Islet precursor cell (in vitro differentiated cells): Measurements from ENCODE around the gene CERK.
A peak's percentile ranks its signal among the peaks of the same experiment; 100 is the strongest.

Source experiments
- DNase-seq: peaks from one replicate; pipeline ENCODE4 v3.0.0-alpha.2; 2018

The CERK gene

DNA sequence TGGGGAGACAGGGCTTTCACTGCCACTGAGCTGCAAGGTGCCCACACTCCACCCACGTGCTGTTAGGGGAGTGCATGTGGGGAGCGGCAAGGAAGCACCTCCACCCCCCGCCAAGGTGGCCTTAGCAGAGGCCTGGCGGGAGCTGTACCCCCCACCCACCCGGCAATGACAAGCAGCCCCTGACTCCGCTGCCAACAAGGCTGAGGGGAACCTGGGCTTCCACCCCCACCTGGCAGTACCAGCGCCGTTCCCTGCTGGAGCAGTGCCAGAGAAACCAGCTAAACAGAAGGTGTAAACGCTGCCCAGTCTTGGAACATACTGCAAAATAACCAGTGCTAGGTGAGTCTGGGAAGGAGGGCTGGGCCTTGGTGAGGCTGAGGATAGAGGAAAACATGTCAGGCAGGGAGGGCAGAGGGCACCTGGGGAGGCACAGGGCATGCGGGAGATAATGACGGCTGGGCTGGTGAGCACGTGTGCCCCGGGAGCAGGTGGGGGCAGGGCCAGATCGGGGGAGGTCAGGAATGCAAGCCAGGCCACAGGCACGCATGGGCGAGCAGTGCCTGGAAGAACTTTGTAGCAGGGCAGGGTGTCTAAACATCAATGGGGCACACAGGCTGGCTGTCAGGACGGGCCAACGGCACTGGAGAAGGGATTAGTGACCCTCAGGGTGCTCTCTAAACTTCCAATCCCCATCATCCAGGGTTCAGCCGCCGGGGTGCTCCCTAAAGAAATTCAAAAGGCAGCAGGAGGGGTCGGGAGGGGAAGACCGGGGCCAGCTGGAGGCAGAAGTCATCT is 6.6 kb downstream of the CERK start:
- peak; percentile 80 for DNase-seq

DNA sequence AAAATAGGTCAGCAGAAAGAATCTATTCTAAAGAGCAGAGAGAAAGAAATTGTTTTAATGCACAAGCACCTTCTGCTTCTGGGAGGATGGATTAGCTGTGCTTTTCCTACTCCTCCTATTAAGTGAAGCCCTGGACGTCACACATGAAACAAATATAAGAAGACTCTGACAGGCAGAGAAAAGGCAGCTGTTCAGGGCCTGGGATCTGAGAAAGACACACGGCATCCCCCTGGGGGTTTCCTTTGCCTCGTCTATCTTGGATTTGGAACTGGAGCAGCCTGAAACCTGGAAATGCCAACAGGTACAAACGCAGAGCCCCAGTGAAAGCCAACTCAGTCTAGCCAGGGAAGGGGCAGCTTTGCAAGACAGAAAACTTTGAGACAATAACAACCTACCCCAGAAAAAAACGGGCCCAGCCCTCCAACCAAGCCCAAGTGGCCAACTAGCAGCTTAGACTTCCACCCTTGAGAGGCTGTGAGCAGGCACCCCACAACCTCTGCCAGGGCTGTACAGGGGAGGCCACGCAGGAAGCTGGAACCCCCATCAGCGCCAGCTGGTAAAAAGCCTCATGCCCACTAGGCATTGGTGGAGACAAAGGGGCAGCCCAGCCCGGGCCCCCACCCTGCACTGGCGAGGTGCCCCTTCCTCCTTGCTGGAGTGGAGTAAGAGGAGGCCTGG is 7.3 kb downstream of the CERK start:
- DNase-seq = no peak

DNA sequence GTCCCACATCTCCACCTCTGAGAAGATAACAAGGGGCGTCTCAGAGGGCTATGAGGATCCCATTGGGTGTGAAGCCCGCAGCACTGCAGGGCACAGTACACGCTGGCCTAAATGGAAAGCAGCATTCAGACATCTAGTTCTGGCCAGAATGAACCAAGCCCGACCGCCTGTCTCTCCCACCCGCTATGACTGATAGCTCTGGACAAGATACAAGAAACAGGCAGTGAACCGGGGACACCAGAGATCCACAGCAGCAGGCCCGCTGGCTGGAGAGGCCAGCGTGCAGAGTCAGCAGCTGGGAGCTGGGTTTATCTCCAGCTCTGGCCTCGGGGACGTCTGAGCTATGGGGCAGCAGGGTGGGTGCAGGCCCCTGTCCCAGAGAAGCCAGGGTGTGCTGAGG is 9.6 kb downstream of the CERK start:
- DNase-seq = no peak

DNA sequence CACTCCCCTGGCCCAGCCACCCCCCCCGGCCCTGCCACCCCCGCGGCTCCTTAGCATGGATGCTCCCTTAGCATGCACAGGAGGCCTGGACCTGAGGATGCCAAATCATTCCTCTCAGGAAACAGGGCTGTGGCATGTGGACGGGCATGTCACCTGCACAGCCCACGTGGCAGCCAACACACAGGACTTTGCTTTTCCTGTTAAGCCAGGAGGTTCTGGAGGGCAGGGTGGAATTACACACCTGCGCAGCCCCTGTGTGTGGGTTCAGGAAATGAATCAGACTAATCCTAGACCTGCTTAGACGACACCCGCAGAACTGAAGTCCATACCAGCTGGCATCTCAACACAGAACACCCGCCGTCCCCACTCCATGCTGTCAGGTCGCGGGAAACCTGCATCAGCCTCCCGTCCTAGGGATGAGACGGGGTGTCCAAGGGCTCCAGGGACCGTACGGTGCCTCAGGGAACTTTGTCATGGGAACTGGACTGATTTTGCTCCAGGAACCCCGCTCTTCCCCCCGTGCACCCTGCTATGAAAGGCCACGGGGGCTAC is 10.2 kb downstream of the CERK start:
- DNase-seq = no peak

DNA sequence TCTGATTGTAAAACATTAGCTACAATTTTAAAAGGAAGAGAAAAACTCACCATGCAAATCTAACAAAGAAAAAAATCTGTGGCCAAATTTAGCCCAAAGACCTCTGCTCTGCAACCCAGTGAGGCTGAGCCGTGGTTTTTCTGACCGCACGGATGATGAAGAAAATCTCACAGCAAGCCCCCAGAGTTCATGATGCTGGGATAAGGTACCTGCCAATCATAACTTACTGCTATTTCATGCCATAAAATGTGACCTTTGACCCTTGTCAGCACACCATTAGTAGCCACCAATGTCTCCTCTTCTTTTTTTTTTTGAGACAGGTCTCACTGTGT is 11.1 kb downstream of the CERK start:
- DNase-seq = no peak

DNA sequence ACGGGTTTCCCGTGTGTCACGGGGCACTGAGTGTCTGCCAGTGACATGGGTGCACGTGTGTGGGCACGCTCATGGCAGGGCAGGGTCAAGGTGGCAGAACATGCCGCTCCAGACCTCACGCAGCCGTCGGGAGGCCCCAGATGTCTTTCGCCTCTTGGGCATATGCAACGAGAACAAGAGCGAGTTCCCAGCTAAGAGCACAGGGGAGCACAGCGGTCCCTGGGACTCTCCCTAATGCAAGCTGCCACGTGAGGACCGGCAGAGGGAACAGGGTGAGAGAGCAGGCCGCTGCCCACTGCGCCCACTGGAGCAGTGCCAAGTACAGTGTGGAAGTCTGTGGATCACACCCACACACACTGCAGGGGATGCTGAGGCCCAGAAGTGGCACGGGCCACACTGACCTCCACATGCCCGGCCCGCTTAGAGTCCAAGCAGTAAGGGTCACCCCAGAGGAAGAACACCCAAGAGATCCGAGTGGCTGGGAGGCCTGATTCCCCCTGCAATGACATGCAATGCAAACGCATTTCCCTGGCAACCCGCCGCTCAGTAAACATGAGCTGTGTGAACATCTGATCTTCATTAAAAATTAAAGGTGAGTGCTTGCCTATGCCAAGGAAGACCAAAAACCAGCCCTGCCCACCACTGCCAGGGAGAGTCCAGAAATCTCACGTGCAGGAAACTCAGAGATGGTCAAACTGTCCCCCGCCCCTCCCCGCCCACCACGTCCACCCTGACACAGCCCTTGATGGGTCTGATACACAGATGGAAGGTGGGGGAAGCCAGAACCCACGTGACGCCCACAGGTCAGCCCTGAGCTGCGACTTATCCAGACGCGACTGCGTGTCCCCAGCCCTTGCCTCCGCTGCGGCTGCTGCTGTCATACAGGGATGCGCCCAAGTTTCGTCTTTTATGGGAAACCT is 11.7 kb downstream of the CERK start:
- DNase-seq = no peak

DNA sequence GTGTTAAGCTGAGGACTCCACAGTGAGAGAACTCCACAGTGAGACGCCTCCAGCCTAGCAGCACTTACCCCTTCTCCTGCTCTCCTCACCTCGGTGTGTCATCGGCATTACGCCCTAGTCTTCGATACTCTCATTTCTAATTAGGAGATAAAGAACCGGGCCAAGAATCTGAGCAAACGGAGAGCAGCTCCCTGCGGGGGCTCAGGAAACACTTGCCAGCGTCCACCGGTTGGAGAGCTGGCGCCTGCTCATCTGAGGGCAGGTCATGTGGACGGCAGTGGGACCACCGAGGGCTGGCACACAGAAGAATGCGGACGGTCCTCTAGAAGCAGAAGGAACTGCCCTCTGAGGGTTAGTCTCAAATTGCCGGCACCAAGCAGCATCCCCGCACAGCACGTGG is 13.0 kb downstream of the CERK start:
- DNase-seq = no peak

DNA sequence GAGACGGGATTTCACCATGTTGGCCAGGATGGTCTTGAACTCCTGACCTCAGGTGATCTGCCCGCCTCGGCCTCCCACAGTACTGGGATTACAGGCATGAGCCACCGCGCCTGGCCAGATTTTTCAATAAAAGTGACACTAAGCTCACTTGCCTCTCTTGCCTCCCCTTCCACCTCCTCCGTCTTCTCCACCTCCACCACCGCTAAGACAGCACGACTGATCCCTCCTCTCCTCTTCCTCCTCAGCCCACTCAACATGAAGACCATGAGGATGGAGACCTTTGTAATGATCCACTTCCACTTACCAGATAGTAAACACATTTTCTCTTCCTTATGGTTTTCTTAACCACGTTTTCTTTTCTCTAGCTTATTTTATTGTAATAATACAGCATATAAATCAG is 14.2 kb downstream of the CERK start:
- no peak for DNase-seq

DNA sequence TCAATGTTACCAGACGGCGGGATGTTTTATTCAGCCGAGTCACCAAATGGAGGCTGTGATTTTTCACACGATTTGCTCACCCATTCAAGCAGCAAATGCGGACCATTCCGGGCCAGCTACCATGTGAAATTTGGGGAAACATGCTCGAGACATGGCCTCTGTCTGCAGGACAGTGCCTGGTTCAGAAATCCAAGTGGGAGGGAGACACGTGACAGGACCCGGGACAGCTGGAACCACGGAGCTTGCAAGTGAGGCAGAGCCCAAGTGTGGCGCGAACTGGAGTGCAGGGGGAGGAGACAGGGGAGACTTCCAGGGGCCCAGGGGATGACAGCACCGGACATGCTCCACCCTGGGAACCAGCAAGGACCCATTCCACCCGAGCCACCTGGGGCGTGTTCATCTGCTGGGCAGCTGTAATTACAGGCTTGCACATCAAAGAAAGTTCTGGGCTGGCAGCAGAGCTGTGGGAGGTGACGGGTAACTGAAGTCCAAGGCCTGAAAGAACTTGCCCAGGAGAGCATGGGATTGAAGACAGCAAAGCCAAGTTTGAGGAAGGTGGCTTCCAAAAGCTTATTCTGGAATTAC is 16.5 kb downstream of the CERK start:
- no peak for DNase-seq

DNA sequence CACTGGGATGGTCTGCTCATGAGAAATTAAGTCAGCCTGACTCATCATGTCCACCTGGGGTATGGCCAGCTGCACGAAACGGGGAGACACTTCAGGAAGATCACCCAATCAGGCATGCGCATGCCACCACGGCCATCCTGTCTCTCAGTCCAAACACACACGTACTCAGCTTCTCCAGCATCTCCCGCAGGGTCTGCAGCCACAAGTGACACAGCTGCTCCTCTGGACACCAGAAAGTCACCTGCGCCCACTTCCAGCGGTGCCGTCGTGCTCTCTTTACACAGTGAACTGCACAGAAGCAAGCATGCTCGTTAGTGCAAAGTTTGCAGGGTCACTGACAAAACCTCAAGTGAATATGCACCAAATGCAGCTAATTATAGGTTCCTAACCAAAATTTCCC is 18.1 kb downstream of the CERK start:
- DNase-seq = no peak

DNA sequence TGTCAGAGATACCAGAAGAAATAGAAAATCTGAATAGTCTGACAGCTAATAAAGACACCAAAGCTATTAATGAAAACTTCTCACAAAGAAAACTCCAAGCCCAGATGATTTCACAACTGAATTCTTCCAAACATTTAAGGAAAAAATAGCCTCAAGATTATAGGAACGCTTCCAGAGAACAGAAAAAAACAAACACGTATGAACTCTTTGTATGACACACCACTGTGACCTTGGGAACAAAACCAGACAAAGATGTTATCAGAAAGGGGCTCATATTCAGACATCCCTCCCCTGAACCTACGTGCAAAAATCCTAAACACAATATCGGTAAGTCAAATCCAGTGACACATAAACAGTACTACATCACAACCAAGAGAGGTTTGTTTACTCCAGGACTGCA is 23.5 kb downstream of the CERK start:
- DNase-seq = no peak

DNA sequence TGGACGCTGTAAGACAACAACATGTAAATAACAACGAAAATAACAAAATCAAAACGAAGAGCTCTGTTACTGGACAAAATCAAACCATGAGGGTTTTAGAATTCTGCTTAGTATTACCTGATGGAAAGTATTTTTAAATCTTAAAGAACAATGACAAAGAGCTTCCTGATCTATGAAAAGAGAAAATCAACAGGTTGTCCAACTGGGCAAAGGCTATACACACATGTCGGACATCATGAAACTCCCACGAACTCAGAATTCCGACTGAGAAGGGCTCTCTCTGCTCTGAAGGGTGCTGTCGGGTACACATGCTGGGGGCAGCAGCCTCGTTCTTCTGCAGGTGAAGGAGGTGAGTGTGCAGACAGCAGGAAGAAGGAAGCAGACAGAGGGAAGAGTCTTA is 25.8 kb downstream of the CERK start:
- DNase-seq = no peak

DNA sequence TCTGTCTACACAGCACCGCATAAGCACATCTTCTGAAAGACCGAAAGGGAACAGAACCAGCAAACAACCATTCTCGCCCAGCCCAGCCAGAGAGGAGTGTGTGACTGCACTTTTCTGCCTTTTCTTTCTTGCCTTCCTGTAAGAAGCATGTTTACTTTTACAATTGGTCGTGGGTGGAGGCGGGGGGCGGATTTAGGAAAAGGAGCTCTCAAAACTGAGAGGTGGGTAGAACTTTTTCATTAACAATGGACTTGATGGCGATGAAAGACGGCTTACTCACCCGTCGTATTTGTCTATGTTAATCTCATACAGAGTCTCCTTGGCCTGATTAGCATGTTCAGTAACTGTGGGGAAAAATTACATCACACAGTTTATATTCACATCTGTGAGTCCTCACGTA is 27.2 kb downstream of the CERK start:
- DNase-seq = no peak

DNA sequence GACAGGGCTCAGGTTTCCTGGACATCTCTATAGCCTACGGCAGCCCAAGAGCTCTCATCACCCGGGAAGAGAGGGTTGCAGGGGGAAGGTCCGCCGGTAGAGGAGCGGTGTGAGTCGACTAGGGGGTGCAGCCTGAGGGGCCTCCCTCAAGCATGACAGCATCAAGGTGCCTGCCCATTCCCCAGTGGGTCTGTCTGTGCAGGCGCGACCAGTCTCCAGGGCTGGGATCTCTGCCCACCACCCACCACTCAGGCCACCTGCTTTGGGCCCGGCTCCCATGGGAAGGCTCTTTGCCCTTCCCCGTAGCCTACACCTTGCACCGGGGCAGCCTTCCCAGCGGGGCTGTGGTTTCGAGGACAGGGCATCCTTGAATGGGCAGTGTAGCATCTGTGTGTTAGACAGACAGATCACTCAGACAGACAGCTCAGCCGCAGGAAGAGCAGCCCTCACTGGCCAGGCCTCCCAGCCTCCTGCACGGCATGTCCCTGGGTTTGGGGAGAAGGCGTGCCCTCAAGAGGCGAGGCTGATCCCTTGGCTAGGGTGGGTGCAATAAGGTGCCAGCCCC is 29.2 kb downstream of the CERK start:
- DNase-seq = no peak

DNA sequence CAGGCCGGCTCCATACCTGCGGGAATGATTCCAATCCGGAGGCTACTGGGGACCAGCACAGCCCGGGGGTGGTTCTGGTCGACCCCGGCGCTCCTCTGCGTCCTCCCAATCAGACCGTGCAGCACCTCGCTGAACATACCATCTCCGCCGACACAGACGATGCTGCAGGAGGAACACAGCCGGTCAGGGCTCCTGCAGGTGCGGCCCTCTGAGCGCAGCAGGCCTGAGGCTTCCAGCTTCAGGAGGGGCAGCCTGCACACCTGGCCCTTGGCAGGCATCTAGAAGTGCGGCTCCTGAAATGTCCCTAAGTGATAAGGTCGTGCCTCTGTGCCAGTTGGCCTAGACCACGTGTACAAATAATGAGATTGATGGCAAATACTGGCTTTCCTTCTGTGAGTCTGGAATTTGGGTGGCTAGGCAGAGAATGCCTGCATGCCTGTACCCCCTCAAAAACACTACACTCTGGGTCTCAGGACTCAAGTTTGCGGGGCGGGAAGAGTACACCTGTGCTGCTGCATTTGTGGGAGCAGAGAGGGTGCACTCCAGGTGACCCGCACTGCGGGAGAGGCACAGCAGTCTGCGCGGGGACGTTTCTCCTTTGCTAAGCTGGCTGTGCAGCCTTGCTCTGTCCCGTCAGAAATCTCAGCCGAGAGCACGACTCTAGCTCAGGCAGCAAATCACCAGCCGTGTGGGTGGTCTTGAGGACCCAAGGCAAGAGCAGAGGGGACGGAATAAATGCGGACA is 30.1 kb downstream of the CERK start:
- DNase-seq = no peak

DNA sequence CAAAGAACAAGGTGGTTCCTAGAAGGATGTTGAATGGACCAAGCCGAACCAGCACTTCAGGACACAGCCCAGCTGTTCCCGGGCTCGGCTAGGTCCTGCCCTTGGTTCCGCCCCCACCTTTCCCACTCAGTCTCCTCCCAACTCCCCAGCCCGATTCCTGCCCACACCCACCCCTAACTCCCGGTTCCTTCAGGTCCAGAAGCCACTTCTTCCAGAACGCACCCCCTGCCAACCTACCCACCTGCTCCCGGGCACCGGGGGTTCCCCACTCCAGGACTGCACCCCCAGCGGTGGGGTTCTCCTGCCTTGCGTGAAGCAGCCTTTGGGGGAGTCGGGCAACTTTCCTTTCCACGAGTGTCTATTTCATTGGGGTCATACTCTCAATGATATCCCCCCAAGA is 30.7 kb downstream of the CERK start:
- no peak for DNase-seq

DNA sequence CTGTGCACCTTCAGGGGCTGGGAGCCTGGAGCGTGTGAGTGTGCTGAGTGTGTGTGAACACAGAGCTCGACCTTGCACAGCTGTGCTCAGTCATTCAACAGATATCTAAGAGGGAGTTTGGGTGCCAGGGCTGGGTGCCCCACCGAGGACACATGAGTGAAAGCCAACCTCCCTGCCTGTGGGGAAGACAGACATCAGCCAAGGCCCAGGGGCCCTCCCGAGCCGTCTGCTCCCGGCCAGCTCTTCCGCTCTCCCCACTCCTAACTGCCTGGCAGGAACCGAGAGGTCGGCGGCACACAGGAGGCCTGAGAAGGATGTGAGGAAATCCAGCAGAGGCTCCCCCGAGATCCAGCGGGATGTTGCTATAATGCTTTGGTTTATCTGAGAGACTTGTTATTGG is 32.0 kb downstream of the CERK start:
- no peak for DNase-seq

DNA sequence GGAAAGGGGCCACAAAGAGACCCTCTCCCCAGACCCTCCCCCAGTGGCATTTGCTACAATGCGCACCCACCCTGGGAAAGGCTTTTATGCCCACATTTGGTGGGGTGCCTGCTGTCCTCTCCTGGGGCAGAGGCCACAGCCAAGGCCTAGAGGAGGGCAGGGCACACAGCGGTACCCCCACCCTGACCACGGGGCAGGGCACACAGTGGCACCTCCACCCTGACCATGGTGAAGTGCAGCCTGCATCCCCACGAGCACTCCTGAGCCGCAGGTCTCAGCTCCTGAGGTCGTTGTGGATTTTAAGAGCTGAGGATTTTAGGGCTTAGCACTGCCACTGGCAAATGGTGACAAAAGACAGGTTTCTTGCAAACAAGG is 34.1 kb downstream of the CERK start:
- DNase-seq = no peak

DNA sequence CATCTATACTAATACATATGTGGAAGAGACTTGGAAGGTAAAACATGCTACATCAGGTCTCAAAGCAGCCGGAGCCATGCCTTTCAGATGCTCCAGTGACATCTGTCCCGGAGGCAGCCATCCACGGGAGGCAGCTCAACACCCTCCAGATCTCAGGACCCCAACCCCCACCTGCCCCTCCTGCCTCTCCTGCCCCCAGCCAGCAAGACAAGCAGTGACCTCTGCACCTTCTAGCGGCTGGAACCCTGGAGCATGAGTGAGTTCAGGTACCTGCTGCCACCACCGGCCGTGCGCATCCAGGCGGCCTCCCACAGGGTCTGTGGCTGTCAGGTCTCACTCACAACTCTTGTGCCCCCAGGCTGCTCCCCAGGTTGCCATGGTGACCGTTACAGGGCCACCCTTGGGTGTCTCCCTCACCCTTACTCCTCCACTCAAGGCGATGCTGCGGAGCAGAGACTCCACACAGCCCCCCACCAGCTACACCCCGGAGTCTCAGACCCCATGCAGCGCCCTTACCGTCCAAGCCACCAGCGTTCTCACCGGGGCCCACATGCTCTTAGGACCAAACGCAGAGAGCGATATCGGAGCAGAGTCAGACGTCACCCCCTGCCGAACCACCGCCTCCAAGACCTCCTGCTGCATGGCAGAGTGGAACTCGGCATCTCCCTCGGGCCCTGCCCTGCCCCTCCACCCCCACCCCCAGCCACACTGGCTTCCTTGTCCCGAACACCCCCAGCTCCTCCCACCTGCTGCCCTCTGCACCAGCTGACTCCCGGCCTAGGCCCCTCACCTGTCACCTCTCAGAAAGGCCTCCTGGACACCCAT is 34.7 kb downstream of the CERK start:
- no peak for DNase-seq

DNA sequence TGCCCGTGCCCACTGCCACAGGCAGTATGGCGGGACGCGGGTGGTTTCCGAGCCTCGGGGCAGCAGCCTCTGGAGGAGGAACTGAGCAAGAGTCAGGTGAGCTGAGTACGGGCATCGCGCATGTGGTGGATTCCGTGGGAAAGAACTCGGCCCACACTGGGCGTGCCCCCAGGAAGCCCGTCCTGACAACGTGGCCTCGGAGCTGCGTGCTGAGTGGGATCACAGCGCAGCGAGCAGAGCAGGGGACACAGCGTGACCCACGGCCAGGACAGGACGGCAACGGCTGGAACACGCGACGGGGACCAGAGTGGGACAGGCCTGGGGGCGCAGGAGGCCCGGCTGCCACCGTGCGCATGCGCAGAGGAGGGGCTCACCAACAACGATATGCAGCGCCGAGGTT is 36.8 kb downstream of the CERK start:
- no peak for DNase-seq

DNA sequence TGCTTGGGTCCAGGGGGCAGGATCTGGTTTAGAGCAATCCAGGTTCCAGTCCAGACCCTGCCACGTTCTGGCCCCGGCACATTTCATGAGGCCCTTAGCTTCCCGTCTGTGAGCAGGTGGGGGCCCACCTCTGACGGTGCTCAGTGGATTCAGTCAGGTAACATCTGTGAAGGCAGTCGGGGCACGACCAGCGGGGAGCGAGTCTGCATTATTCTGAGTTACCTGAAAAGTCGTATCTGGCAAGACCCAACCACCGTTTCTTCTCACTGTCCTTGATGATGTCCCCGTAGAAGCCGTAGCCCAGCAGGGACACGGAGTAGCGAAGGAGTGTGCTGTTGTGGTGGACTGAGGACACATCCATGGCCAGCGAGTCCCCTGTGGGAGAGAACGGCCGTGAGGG is 39.0 kb downstream of the CERK start:
- DNase-seq = no peak
